Progenitor cell of endocrine pancreas (in vitro differentiated cells): Measurements from ENCODE around the gene ALDOA. TPM values are rescaled to one million over a fixed set of nuclear protein-coding genes. Genes with fewer than 3 reads are reported as not detected.
"Not testable (repeated sequence)": the region's sequence is repeated elsewhere in the genome, so short reads cannot be mapped to it uniquely, and the experiment has no call there.

Source experiments
- DNase-seq: peaks from one replicate; pipeline ENCODE4 v3.0.0; 2021; ENCODE audit warnings: low spot score; ENCODE audit not compliant: unreplicated experiment
- H3K27ac Mint-ChIP-seq: 2 replicates; pipeline ENCODE4 v1.8.0; 2021; ENCODE audit warnings: mild to moderate bottlenecking, moderate library complexity, mixed read lengths
- H3K27me3 Mint-ChIP-seq: 2 replicates; pipeline ENCODE4 v1.8.0; 2021; ENCODE audit warnings: mixed read lengths
- H3K36me3 Mint-ChIP-seq: 2 replicates; pipeline ENCODE4 v1.8.0; 2022; ENCODE audit warnings: mixed read lengths; ENCODE audit not compliant: insufficient read depth
- H3K4me1 Mint-ChIP-seq: 2 replicates; pipeline ENCODE4 v1.8.0; 2021; ENCODE audit warnings: low read depth, mixed read lengths
- H3K4me3 Mint-ChIP-seq: 2 replicates; pipeline ENCODE4 v1.8.0; 2021; ENCODE audit warnings: low read depth, mild to moderate bottlenecking, moderate library complexity, mixed read lengths
- H3K9me3 Mint-ChIP-seq: 2 replicates; pipeline ENCODE4 v1.8.0; 2021; ENCODE audit warnings: low read depth, mixed read lengths
- CTCF ChIP-seq: fragments of 200-600 bp; sonication (generic); IDR thresholded peaks from one replicate; pipeline ENCODE4 v1.5.0; 2021; ENCODE audit warnings: antibody characterized with exemption, mild to moderate bottlenecking; ENCODE audit not compliant: unreplicated experiment
- total RNA-seq: library from RNA; stranded (reverse); gene quantifications from 2 replicates; pipeline ENCODE4 v1.2.1, GENCODE V29; 2021

ALDOA gene
- total RNA-seq, 1 donor from 2014 or later, result 273 TPM

GRCh38 chr16:30031477-30031918 is 34.1 kb upstream of the ALDOA start:
- no peak for DNase-seq
- Mint-ChIP-seq H3K4me1 (no peaks in the 10 kb centered on the region), H3K36me3 (no peaks in the 10 kb centered on the region), H3K27ac (no peak overlapping the region), H3K9me3 (no peaks in the 10 kb centered on the region), H3K27me3 (peaks cover 73% of the 10 kb centered on the region), H3K4me3 (no peak overlapping the region)
- no peak for TF ChIP-seq CTCF

- Mint-ChIP-seq H3K4me3 (no peak overlapping the region), H3K9me3 (no peaks in the 10 kb centered on the region), H3K27me3 (peaks cover 67% of the 10 kb centered on the region), H3K27ac (no peak overlapping the region), H3K36me3 (no peaks in the 10 kb centered on the region), H3K4me1 (no peaks in the 10 kb centered on the region)
- peak; percentile 48 for DNase-seq
- TF ChIP-seq CTCF, result peak; percentile 77
Observed at GRCh38 chr16:30032083-30032819, 33.3 kb upstream of the ALDOA start.

GRCh38 chr16:30033270-30033669 is 32.3 kb upstream of the ALDOA start:
- no peak for DNase-seq
- no peak for TF ChIP-seq CTCF
- Mint-ChIP-seq H3K36me3 (no peaks in the 10 kb centered on the region), H3K27ac (no peak overlapping the region), H3K27me3 (peaks cover 64% of the 10 kb centered on the region), H3K9me3 (no peaks in the 10 kb centered on the region), H3K4me3 (no peak overlapping the region), H3K4me1 (peaks cover 1% of the 10 kb centered on the region)

GRCh38 chr16:30040221-30040620 is 25.3 kb upstream of the ALDOA start:
- H3K9me3 Mint-ChIP-seq, result no peaks in the 10 kb centered on the region
- H3K27ac Mint-ChIP-seq, result no peak overlapping the region
- DNase-seq, result no peak
- H3K4me1 Mint-ChIP-seq, result peaks cover 1% of the 10 kb centered on the region
- TF ChIP-seq CTCF, result no peak
- no peak overlapping the region for H3K4me3 Mint-ChIP-seq
- no peaks in the 10 kb centered on the region for H3K36me3 Mint-ChIP-seq
- peaks cover 28% of the 10 kb centered on the region for H3K27me3 Mint-ChIP-seq

GRCh38 chr16:30040690-30041089 is 24.9 kb upstream of the ALDOA start:
- not testable (repeated sequence) for H3K9me3 Mint-ChIP-seq, H3K4me1 Mint-ChIP-seq, DNase-seq, H3K27ac Mint-ChIP-seq, H3K4me3 Mint-ChIP-seq, H3K36me3 Mint-ChIP-seq
- peaks cover 27% of the 10 kb centered on the region for H3K27me3 Mint-ChIP-seq

- peaks cover 18% of the 10 kb centered on the region for H3K27me3 Mint-ChIP-seq
- H3K27ac Mint-ChIP-seq, result no peak overlapping the region
- H3K36me3 Mint-ChIP-seq, result no peaks in the 10 kb centered on the region
- DNase-seq, result no peak
- no peaks in the 10 kb centered on the region for H3K9me3 Mint-ChIP-seq
- peaks cover 1% of the 10 kb centered on the region for H3K4me1 Mint-ChIP-seq
- H3K4me3 Mint-ChIP-seq, result no peak overlapping the region
- TF ChIP-seq CTCF, result peak; percentile 49
Observed at GRCh38 chr16:30041841-30042240, 23.7 kb upstream of the ALDOA start.
